Putamen (tissue), 1 donor: Measurements from ENCODE around the gene GMDS.

Experiments used
- DNase-seq: peaks from one replicate; pipeline ENCODE4 v3.0.0-alpha.2; 2016; ENCODE audit warnings: low spot score

The GMDS gene

DNA sequence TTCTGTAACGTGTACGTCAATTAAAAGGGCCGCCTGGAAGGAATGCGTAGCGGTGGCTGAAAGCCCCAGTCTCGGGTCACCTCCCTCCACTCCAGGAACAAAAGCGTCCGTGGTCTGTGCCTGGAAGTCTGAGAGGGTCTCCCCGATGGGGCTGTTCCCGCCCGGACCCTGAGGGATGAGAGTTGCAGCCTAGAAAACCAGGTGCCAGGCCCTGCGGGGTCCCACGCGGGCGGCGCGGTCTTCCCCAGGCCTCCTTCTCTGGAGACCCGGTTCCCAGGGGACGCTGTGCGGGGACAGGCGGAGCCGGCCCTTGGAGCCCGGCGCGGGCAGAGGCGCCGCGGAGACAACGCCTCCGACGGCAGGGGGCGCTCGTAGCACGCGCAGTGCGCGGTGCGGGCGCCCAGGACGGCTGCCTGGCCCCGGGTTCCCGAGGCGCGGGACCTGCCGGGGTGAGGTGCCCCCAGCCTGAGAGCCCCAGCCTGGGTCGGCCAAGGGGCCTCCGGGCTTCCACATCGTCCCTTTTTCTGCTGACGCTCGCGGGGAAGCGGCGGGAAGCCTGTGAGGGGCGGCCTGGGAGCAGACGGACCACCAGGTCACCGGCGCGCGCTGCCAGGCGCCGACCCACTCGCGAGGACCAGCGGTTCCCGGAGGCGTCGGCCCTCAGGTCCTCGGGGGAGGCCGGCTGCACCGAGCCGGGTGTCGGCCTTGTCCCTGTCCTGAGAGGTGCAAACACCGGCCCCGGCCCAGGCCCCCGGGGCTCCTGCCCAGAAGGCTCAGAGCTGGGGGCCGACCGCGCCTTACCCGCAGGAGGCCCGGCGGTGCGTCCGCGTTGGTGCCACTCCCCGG is 641.0 kb downstream of the GMDS start:
- no peak for DNase-seq

DNA sequence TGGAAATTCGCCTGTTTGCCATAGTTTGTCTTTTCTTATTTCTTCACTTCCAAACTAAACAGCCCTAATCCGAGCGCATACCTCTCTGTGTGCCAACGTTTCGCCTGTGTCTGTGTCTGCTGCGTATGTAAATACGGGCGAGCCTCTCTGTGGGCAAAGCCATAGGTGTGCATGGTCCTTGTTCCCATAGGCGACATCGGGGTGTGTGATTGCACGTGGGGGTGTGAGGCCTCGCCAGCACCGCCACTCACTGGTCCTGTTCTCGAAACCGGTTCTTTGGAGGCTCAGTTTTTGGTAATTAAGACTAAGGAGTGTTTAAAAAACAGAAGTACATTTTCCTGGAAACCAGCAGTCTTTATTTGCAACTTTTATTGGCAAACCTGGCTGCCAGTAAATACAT is 641.7 kb downstream of the GMDS start:
- no peak for DNase-seq

DNA sequence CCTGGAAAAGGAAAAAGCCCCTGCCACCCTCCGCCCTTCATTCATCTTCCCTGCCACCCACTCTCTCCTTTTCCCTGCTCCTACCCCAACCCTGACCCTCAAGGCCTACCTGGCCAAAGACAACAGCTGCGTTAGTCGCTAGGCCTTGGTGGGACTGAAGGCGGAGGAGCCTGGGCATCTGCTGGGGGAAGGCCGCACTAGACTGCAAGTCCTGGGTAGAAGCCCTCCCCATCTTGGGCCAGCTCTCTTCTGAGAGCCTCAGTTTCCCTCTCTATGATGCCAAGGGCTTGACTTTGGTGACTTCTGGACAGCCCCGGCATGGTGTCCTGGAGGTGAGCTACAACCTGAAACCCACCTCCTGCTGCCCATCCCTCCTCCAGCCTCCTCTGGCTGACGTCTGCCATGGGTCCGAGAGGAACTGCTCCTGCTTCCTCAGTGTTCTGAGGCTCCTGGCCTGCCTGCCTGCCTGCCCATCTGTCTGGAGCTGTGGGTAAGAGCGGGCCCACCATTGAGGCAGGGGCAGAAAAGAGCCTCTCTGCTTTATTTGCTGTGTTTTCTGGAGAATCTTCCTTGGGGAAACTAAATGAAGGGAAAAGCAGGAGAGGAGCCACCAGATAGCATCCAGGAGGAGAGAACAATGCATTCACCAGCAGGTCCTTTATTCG is 643.2 kb downstream of the GMDS start:
- DNase-seq: no peak

DNA sequence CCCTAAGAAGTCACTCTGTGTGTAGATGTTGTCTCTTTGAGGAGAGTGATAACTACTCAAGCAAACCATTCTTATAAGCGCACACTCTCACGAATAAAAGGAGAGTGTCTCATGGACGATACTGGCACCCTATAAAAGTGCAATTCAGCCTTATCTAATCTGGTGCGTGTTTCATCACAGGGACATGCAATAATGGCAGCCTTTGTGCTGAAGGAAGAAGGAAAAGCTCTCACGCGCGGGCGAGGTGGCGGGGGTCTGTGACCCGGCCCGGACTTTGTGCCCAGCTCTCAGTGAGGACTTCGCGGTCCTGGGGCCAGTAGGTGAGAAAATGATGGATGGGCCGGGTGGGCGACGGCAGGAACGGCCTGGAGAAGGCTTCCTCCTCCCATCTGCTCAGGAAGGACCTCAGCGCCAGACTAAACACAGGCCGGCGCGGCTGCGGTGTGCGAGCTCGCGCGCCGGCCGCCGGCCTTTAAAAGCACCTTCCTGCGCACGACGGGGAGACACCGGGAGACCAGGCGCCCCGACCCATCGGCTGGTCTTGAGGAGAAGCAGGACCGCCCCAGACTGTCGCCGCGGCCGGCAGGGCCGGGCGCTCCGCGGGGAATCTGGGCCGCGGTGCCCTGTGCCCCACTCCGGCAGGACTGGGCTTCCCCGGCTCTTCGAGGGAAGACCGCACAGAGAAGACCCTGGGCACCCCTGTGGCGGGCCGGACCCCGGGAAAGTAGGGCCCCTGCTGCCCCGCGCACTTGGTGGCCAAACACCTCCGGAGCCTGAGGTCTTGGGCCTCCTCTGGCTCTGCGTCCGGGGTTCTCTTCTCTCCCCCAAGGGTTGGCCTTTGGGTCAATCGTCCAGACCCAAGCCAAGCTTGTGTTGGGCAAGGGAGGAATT is 644.0 kb downstream of the GMDS start:
- DNase-seq: no peak

DNA sequence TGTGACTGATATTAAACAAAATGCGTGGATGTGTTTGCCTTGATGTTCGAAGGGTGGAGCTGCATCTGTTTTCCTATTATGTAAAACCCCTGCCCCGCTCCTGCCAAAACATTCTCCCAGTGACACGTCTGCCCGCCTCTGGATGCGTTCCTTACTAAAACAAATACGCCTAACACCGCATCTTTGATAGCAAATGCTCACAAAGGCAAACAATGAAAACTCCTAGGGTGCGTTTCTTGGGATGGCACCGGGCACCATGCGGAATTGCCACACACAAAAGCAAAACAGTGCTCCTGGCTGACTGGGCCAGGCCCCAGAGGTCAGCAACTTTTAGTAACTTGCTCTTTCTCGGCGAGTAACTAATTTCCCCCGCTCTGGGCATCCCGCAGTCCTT is 644.6 kb downstream of the GMDS start:
- no peak for DNase-seq

DNA sequence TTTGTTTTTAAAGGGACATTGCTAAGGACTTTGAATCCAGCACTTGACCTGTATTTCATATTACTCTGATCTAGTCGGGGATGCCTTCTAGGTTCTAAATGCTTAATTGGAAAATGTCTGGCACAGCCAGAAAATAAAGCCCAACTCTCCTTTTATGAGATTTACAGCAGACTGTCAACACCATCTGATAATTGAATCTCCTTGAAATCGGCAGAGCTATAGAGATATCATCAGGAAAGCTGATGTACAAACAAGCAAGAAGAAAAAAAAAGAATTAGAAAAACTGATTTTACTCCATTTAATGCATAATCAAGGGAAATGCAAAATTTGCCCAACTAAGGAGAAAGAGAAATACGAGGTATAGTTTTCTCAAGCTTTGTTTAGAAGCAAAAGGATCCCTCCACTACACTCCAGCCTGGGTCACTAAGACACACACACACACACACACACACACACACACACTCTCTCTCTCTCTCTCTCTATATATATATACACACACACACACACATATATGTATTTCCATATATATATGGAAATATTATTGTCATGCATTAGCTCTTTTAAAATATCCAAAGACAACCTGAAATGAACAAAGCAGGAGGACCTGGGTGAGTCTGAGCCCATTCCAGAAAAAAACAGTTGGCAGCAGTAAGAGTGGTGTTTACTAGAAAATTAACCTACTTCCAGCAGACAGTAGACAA is 645.2 kb downstream of the GMDS start:
- no peak for DNase-seq

DNA sequence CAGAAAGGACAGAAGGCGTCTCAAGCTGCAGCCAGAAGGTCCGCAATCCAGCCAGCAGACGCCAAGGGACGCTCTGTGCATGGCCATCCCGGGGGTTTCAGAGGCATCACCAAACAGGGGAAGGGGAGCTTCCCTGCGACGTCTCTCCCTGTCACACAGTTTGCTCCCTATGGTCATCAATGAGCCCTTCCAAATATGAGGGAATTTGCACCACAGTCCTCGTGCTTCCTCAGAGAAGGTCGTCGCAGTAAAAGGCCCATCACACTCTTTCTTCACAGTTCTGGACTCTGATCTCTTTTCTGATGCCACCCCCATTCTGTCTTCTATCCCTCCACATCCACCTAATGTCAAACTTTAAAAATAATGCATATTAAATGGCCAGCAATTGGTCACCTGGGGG is 645.9 kb downstream of the GMDS start:
- DNase-seq: no peak

DNA sequence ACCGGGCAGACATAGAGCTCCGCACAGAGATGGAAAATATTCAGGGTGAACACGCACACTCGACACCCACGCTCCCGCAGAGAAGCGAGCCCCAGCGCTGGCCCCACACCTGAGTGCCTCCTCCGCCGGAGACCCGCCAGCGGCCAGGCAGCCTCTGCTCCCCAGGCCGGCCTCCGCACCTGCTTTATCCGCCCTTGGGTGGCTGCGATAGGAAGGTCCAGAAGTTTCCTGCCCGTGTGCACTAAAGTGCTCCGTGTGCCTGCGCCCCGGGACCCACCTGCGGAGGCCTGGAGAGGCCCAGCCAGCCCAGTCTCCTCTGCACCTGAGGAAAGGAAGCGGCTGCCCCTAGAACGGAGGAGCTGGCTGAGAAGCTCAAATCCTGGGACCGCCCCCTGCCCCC is 646.5 kb downstream of the GMDS start:
- no peak for DNase-seq

DNA sequence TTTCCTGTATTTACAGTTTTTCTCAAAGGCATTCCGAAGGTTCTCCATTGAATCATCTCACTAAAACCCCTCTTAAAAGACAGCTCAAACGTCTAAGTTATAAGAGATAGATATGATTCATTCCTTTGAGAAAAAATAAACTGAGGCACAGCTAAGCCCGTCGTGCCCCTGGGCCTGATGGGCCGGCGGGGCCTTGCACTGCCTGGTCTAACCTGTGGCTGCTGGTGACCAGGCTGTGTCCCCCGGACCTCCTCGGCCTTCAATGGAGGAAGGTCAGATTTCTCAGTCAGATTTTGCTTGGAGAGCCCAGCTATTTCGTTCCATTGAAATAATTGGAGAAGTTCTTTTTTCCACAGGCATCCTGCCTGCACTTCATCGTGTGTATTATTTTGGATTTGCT is 647.0 kb downstream of the GMDS start:
- no peak for DNase-seq

DNA sequence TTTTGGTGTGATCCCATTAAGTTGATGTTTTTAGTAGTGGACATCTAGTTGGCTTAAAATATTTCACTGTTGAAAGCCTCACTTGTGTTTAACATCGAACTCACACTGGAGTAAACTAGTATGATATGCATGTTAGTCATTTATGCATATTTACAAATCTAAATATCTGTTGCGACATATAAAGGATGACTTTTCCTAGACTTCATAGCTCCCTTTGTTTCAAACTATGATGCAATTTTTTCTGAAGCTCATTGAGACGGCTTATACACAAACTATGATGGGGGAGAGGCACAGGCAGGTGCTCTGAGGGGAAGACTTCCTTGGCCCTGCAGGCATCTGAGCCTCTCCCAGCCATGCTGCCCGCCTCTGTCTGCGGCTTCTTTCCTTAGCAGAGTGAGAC is 647.5 kb downstream of the GMDS start:
- DNase-seq: no peak

DNA sequence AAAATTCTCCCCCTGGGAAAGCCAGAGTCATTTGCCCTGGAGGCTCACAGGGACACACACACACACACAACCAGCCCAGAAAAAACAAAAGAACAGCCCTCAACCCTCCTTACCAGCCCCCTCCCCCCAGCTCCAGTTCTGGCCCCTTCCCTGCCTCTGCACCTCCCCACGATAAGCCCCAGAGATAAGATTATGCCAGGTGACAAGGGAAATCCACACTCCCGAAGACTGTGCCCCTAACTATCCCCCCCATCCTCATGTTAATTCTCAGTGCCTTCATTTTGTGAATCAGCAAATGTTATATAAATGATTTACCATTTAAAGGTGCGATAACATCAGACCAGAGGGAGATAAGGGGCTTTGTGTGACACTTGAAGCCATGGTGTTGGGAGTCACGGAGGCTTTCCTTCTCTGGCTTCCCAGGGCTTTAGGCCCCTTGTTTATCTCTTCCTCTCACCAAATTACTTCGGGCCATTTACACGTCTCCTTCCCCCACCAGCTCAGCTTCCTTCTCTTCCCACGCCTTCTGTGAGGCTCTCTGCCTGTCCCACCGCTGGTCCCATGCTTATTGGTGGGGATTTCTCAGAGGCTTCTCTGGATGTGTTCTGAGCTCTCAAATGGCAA is 648.2 kb downstream of the GMDS start:
- no peak for DNase-seq

DNA sequence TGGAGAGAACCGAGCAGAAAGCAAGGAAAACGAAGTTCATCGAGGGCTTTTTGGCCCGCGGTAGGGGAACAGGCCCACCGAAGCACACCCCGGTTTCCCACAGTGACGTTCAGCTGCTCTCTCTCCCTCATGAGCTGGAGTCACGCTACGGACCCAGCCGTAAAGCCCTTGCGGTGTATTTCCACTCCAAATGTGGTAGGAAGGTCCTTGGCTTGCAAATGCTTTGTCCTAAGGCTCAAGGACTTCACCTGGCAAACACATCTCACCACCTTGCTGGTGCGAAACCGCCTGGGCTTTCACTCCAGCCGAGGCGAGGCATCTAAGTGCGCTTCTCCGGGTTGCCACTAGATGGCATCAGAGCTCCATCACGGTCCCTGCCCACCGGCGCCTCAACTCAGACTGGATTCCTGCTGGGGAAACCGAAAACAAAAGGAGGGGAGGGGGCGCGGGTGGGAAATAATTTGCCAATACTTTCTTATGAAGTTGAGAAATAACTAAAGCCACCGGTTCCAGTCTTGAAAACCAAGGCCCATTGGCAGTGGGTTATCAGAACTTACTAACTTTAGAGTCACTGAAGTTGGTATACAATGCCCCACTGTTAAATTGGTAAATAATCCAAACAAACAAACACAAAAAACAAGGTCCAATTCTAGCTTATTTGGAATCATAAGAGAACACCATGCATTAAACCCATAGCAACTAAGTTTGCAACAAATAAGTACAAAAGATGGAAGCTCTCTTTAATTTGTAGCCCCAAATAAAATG is 649.1 kb downstream of the GMDS start:
- peak; percentile 29 for DNase-seq

DNA sequence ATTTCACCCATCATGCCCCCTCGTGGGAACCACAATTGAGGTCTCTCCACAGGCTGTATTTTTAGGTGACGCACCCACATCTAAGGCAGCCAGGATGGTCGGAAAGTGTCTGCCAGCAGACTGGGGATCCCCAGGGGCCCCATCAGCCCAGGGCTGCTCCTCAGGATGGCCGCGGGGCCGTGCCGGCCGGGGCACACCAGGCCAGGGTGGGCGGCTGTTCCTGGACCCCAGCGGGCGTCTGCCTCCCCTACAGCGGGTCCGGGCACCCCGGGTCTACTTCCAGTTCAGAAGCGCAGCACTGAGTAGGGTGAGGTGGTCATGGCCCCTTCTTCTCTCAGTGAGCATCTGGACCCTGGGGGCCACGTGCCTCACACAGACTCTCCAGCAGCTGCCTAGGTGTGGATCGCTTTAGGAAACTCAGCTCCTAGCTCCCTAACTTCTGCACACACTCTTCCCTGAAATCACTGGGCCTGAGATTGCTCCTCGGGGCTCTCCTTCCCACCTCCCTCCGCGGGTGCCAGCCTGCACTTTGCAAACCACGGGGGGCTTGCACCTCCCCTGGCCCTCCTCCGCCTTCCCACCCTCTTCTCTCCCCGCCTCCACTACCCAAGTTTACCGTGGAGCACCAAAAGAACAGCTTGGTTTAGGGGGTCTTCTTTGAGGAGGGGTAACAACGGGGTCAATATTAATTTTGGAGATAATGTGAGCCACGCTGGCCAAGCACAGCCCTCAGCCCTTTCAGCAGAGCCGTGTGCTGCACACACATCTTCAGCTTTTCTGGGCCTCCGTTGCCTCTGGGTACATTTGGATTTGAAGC is 649.9 kb downstream of the GMDS start:
- DNase-seq: no peak

DNA sequence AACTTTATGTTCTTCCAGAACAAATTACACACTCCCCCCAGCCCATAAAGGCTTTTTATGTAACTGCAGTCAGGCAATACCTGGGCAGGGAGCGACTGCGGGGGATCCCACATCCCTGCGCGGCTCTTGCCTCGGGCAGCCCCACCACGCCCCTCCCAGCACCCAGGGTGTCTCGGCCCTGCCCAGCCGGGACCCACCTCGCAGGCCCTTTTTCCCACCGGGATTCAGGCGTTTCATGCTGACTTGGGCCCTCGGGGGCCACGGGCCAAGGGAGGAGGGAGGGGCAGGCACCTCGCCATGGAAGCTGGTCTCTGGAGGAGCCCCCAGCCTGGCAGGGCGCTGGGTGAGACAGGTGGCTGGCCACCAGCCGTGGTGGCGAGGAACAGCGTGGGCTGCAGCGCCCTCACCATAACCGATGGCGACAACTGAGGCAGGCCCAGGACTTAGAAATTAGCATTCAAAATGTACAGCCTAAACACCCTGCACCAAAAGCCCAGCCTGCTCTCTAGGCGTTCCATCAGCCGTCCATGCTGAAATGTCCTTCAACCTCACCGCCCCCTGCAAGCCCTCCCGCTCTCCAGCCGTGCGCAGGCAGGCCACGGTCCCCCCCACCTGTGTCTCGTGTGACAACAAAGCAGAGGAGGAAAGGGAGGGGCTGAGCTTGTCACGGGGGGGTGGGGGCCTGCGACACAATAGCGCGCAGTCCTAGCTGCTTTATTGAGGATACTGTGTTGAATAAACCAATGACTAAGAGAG is 650.8 kb downstream of the GMDS start:
- DNase-seq: no peak

DNA sequence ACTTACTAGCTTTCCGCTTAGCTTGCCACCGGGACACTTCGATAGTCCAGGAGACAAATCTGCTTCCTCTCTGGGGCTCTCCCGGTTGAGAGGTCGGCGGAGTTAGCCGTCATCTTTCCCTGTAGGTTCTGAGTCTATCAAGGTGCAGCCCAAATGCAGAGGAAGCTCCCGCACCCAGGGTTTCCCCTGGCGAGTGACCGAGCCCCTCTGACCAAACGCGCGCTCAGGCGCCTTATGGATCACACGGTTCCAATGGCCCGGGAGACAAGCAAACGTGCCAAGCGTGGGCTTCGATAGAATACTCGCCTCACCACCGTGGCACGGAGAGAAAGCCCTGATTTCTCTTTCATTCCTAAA is 651.5 kb downstream of the GMDS start:
- no peak for DNase-seq

DNA sequence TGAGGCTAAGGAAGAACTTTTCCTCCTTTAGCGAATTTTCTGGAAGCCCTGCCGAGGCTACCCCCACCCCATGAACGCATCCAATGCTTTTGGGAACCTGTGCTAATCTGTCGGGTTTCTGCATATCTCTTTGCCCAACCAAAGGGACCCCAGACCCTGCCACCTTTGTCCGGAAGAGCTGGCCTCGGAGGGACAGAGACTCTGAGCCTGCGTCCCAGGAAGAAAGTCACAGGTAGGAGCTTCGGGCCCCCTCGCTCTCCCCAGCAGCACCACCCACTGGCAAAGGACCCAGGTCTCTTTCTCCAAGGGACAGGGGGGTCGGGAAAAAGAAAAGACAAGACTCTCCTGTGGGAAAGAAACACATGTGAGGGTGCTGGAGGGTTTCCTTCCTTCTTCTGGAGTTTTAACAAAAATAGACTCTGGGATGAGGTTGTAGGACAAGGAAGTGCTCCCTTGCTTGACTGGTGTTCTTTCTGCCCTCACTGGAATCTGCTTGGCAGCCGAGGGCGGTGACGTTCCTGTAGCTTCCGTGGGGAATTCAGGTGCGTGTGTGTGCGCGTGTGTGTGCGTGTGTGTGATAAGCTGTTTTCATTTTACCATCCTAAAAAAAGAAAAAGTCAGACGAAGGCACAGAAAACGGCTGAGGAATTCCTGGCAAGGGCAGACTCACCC is 652.0 kb downstream of the GMDS start:
- DNase-seq: no peak

DNA sequence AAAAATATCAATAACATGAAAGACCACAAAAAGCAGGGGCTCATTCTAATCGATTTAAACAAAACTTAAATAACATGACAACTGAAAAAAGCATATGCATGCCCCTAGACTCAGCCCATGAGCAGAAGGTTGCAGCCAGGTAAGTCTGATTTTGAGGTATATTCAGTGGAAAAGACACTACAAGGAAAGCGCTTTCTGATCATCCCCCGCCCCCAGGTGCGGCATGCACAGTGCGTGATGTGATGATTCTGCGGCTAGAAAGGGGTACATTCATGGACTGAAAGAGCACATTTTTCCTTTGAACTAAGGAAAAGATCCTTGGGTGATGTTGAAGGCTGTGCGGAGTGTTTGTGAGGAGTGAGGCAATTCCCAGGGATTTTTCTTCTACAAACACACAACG is 652.6 kb downstream of the GMDS start:
- DNase-seq: no peak

DNA sequence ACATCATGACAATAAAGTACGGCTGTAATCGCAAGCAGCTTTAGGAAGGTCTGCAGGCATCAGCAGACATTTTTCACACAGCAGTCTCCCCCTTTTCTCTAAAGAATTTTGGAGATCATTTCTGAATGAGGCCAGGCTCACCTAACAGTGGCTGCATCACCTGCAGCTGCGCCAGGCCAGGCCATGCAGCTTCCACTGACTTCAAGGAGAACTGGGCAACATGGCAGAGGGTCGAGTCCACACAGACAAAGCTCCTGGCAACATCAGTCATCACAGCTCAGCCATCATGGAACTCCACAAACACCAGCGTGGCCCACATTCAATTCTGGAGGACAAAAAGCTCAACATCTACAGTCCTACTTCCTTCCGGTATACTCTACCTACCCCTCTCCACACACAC is 653.5 kb downstream of the GMDS start:
- DNase-seq: no peak

DNA sequence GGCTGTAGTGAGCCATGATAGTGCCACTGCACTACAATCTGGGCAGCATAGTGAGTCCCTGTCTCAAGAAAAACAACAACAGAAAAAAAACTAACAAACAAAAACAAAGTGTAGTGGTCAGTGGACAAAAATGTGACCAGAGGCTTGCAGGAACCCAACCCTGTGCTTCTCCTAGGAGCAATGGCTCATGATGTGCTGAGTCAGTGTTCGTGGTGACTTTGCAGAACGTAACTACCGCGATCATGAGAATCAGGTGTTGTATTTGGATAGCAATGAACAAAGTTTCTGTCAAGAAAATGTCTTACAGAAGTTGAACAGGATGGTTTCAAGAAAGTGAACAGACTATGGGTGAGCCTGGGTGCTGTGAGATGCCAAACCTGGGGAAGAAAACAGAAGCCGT is 654.2 kb downstream of the GMDS start:
- DNase-seq: no peak
